ENCODE measurements around the gene APLNR.

- TF ChIP-seq CTCF (IDR thresholded peaks at IDR 0.05) (no peak), EZH2 (IDR thresholded peaks at IDR 0.05; ENCODE audit: borderline replicate concordance, insufficient read depth, low read depth, low read length, poor library complexity, severe bottlenecking) (no peak)
Observed at GRCh38 chr11:57239348-57239747, 2.3 kb upstream of the APLNR start.
